A549 (cell line): ENCODE data around the gene GRK5.

Source experiments
- BHLHE40 ChIP-seq: IDR thresholded peaks from 2 replicates; pipeline ENCODE4 v1.6.1; 2012; ENCODE audit warnings: low read depth, low read length, inconsistent platforms
- CBX2 ChIP-seq: fragments of 200-600 bp; sonication (generic); IDR thresholded peaks from 2 replicates; pipeline ENCODE4 v1.6.1; 2016; ENCODE audit warnings: low read depth, mild to moderate bottlenecking, borderline replicate concordance
- CBX8 ChIP-seq: fragments of 200-600 bp; sonication (generic); IDR thresholded peaks from 2 replicates; pipeline ENCODE4 v1.6.1; 2016
- CHD2 ChIP-seq: fragments of 150-350 bp; IDR thresholded peaks from 2 replicates; pipeline ENCODE4 v1.6.1; 2014; ENCODE audit warnings: low read length; ENCODE audit not compliant: partially characterized antibody
- ELK1 ChIP-seq: fragments of 150-350 bp; IDR thresholded peaks from 2 replicates; pipeline ENCODE4 v1.6.1; 2014; ENCODE audit warnings: low read depth, mild to moderate bottlenecking, low read length
- EP300 ChIP-seq, 2 experiments: fragments of >200 bp; sonication (Bioruptor Twin); formaldehyde crosslinking; IDR thresholded peaks; 2 replicates in 1 of 2; 3 replicates in 1 of 2; pipeline ENCODE4 v1.6.1; 2016 to 2017
- JUNB ChIP-seq: fragments of >200 bp; sonication (Bioruptor Twin); formaldehyde crosslinking; IDR thresholded peaks from 2 replicates; pipeline ENCODE4 v1.6.1; 2016
- RARB ChIP-seq: fragments of 250-450 bp; sonication (Bioruptor Pico); IDR thresholded peaks from 2 replicates; pipeline ENCODE4 v1.8.0; 2021; ENCODE audit warnings: mild to moderate bottlenecking, moderate library complexity
- RCOR1 ChIP-seq: fragments of 150-350 bp; IDR thresholded peaks from 2 replicates; pipeline ENCODE4 v1.6.1; 2014; ENCODE audit warnings: antibody characterized with exemption, low read length, low read depth
- TP53 ChIP-seq: fragments of 250-450 bp; sonication (Bioruptor Pico); IDR thresholded peaks from 2 replicates; pipeline ENCODE4 v1.5.0; 2021; ENCODE audit warnings: mild to moderate bottlenecking, moderate library complexity
- TF ChIP-seq, protein P1 (sequence below): fragments of 450-650 bp; IDR thresholded peaks from 2 replicates; pipeline ENCODE4 v1.6.1; 2014; ENCODE audit warnings: antibody characterized with exemption
- TF ChIP-seq, protein P2 (sequence below): fragments of >200 bp; sonication (Bioruptor Twin); formaldehyde crosslinking; IDR thresholded peaks from 3 replicates; pipeline ENCODE4 v1.5.1; 2016

DNA sequence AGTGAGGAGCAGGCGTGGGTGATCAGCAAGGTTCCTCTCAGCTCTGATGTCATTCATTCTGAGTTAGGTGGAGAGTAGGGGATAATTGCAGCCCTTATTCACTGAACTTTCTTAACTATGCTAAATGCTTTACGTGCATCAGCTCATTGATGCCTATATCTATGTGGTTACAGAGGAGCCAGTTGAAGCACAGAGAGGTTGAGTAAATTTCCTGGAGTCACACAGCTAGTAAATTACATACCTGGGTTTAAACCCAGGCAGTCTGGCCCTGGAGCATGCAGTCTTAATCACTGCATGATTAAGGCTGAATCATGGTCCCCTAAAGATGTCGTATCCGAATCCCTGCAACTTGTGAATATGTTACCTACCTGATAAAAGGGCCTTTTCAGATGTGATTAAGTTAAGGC lies 99.6 kb downstream of the GRK5 start:
- TF ChIP-seq, protein P1, sequence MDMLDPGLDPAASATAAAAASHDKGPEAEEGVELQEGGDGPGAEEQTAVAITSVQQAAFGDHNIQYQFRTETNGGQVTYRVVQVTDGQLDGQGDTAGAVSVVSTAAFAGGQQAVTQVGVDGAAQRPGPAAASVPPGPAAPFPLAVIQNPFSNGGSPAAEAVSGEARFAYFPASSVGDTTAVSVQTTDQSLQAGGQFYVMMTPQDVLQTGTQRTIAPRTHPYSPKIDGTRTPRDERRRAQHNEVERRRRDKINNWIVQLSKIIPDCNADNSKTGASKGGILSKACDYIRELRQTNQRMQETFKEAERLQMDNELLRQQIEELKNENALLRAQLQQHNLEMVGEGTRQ: no peak
- TF ChIP-seq EP300 (IDR thresholded peaks at IDR 0.05) (no peak), ELK1 (no peak), RCOR1 (no peak), CHD2 (no peak), JUNB (0 out of 2 replicates have a peak, but pooled peaks have one; percentile 26), RARB (no peak), CBX8 (no peak), TP53 (CRISPR knock-in tag) (no peak), CBX2 (no peak), BHLHE40 (no peak)
- TF ChIP-seq, protein P2, sequence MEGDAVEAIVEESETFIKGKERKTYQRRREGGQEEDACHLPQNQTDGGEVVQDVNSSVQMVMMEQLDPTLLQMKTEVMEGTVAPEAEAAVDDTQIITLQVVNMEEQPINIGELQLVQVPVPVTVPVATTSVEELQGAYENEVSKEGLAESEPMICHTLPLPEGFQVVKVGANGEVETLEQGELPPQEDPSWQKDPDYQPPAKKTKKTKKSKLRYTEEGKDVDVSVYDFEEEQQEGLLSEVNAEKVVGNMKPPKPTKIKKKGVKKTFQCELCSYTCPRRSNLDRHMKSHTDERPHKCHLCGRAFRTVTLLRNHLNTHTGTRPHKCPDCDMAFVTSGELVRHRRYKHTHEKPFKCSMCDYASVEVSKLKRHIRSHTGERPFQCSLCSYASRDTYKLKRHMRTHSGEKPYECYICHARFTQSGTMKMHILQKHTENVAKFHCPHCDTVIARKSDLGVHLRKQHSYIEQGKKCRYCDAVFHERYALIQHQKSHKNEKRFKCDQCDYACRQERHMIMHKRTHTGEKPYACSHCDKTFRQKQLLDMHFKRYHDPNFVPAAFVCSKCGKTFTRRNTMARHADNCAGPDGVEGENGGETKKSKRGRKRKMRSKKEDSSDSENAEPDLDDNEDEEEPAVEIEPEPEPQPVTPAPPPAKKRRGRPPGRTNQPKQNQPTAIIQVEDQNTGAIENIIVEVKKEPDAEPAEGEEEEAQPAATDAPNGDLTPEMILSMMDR: no peak
